Endodermal cell (in vitro differentiated cells): Measurements from ENCODE around the gene TMTC4. TPM values are rescaled to one million over a fixed set of nuclear protein-coding genes. Genes with fewer than 3 reads are reported as not detected.

Experiments used
- DNase-seq: peaks from one replicate; pipeline ENCODE4 v3.0.0-alpha.2; 2017
- H3K27ac ChIP-seq: 2 replicates; pipeline ENCODE4 v1.5.1; 2013; ENCODE audit warnings: mild to moderate bottlenecking, low read depth, low read length, moderate library complexity
- H3K27me3 ChIP-seq: 2 replicates; pipeline ENCODE4 v1.6.1; 2013; ENCODE audit warnings: mild to moderate bottlenecking, low read length, moderate library complexity; ENCODE audit not compliant: insufficient read depth, control insufficient read depth, poor library complexity, severe bottlenecking
- H3K36me3 ChIP-seq: 2 replicates; pipeline ENCODE4 v1.7.0; 2013; ENCODE audit warnings: mild to moderate bottlenecking, low read length, moderate library complexity; ENCODE audit not compliant: control insufficient read depth, insufficient read depth
- H3K4me1 ChIP-seq: one replicate; pipeline ENCODE4 v1.7.0; 2013; ENCODE audit warnings: low read length; ENCODE audit not compliant: control insufficient read depth, insufficient read depth
- H3K4me3 ChIP-seq: 2 replicates; pipeline ENCODE4 v1.5.1; 2013; ENCODE audit warnings: mild to moderate bottlenecking, low read length, moderate library complexity
- H3K9ac ChIP-seq: 2 replicates; pipeline ENCODE4 v1.6.1; 2013; ENCODE audit warnings: mild to moderate bottlenecking, low read length, moderate library complexity; ENCODE audit not compliant: poor library complexity, severe bottlenecking; ENCODE audit errors: extremely low read depth
- H3K9me3 ChIP-seq: 2 replicates; pipeline ENCODE4 v1.6.1; 2013; ENCODE audit warnings: mild to moderate bottlenecking, low read length, moderate library complexity; ENCODE audit not compliant: control insufficient read depth
- H3K27ac Mint-ChIP-seq: 2 replicates; pipeline ENCODE4 v1.8.0; 2020; ENCODE audit warnings: mixed read lengths
- H3K27me3 Mint-ChIP-seq: 2 replicates; pipeline ENCODE4 v1.8.0; 2021; ENCODE audit warnings: mild to moderate bottlenecking, mixed read lengths; ENCODE audit not compliant: insufficient read depth
- H3K36me3 Mint-ChIP-seq: 2 replicates; pipeline ENCODE4 v1.8.0; 2020; ENCODE audit warnings: low read depth, mixed read lengths
- H3K4me1 Mint-ChIP-seq: 2 replicates; pipeline ENCODE4 v1.8.0; 2020; ENCODE audit warnings: mixed read lengths
- H3K4me3 Mint-ChIP-seq: 2 replicates; pipeline ENCODE4 v1.8.0; 2020; ENCODE audit warnings: mild to moderate bottlenecking, moderate library complexity, mixed read lengths
- H3K9me3 Mint-ChIP-seq: 2 replicates; pipeline ENCODE4 v1.8.0; 2020; ENCODE audit warnings: mild to moderate bottlenecking, mixed read lengths
- CTCF ChIP-seq: fragments of 200-600 bp; sonication (generic); conservative IDR thresholded peaks from 2 replicates; pipeline ENCODE4 v1.5.0; 2021; ENCODE audit warnings: antibody characterized with exemption, mild to moderate bottlenecking
- WGBS, 2 experiments: methylation state at CpG; one replicate each; pipeline versions ENCODE4 v1.1.5 to v1.1.7; 2013; ENCODE audit warnings: missing lambda C conversion rate in 2 of 2, mixed read lengths in 1 of 2; ENCODE audit not compliant: insufficient coverage in 1 of 2, insufficient read length in 1 of 2; 5-methylcytosine and 5-hydroxymethylcytosine counted together
- total RNA-seq, 2 donors: library from RNA; stranded (reverse); fragmentation: NEBNext Ultra II Directional in 1 of 2; extraction: Animal tissue kit (Norgen Biotek cat#: 25700) in 1 of 2; gene quantifications; 2 replicates in 1 of 2; 3 replicates in 1 of 2; pipeline ENCODE4 v1.2.1, GENCODE V29; 2021

TMTC4 gene
- total RNA-seq, 2 donors from 2014 or later, result 29.8 to 40.0 TPM

- H3K27ac Mint-ChIP-seq, result no peak overlapping the region
- H3K36me3 Mint-ChIP-seq, result no peaks in the 10 kb centered on the region
- peaks cover 16% of the 10 kb centered on the region for H3K4me1 Mint-ChIP-seq
- Histone ChIP-seq H3K36me3 (no peaks in the 10 kb centered on the region), H3K27ac (no peak overlapping the region), H3K4me1 (peaks cover 5% of the 10 kb centered on the region), H3K9me3 (no peaks in the 10 kb centered on the region), H3K9ac (no peak overlapping the region), H3K4me3 (no peak overlapping the region), H3K27me3 (peaks cover 6% of the 10 kb centered on the region)
- no peak overlapping the region for H3K4me3 Mint-ChIP-seq
- peaks cover 2% of the 10 kb centered on the region for H3K27me3 Mint-ChIP-seq
- H3K9me3 Mint-ChIP-seq, result no peaks in the 10 kb centered on the region
- WGBS, 2 experiments, result 67 to 70% methylated on average over 4 of the region's 4 CpGs
- peak; percentile 82 for TF ChIP-seq CTCF
- DNase-seq, result peak; percentile 86
These were observed 79.9 kb downstream of the TMTC4 start for GRCh38 chr13:100594731-100595130.

DNA sequence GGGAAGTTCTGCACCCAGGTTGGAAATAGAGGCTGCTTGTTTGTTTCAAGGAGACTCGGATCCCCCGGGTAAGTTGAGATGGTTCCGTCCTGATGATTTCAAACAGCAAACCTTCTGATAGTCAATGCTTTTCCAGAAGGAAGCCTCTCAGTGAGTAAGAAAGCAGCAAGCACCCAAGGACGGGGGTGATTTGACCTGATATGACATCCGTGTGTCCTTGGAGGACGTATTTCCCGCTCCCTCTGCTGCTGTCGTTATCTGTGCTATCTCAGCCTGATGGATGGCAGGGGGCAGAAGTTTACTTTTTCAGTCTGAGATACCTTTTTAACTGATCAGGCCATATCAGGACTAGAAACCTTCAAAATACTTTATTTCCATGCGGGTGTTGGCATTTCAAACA, 80.3 kb downstream of the TMTC4 start:
- Histone ChIP-seq H3K27me3 (peaks cover 6% of the 10 kb centered on the region), H3K36me3 (no peaks in the 10 kb centered on the region), H3K4me1 (peaks cover 5% of the 10 kb centered on the region), H3K9me3 (no peaks in the 10 kb centered on the region), H3K4me3 (no peak overlapping the region), H3K27ac (no peak overlapping the region), H3K9ac (no peak overlapping the region)
- no peak overlapping the region for H3K4me3 Mint-ChIP-seq
- no peak for TF ChIP-seq CTCF
- no peaks in the 10 kb centered on the region for H3K36me3 Mint-ChIP-seq
- H3K4me1 Mint-ChIP-seq, result peaks cover 16% of the 10 kb centered on the region
- 88 to 93% methylated on average over 8 to 9 of the region's 9 CpGs for WGBS, 2 experiments
- H3K9me3 Mint-ChIP-seq, result no peaks in the 10 kb centered on the region
- H3K27ac Mint-ChIP-seq, result no peak overlapping the region
- peaks cover 2% of the 10 kb centered on the region for H3K27me3 Mint-ChIP-seq
- no peak for DNase-seq

GRCh38 chr13:100589178-100589725, 85.3 kb downstream of the TMTC4 start:
- peaks cover 6% of the 10 kb centered on the region for H3K27me3 Mint-ChIP-seq
- WGBS, 2 experiments, result 93% methylated on average over 3 to 6 of the region's 6 CpGs
- no peak overlapping the region for H3K4me3 ChIP-seq
- no peaks in the 10 kb centered on the region for H3K36me3 Mint-ChIP-seq
- DNase-seq, result no peak
- H3K36me3 ChIP-seq, result no peaks in the 10 kb centered on the region
- peak overlapping the region; percentile 56 for H3K4me3 Mint-ChIP-seq
- H3K9me3 Mint-ChIP-seq, result no peaks in the 10 kb centered on the region
- no peak for TF ChIP-seq CTCF
- peaks cover 12% of the 10 kb centered on the region for H3K4me1 Mint-ChIP-seq
- no peaks in the 10 kb centered on the region for H3K9me3 ChIP-seq
- H3K27ac ChIP-seq, result no peak overlapping the region
- no peak overlapping the region for H3K27ac Mint-ChIP-seq
- H3K9ac ChIP-seq, result no peak overlapping the region
- peaks cover 6% of the 10 kb centered on the region for H3K27me3 ChIP-seq
- H3K4me1 ChIP-seq, result peaks cover 5% of the 10 kb centered on the region
